GM23248 (cell line): ENCODE results near the gene ZNF691. TPM values are rescaled to one million over a fixed set of nuclear protein-coding genes. Genes with fewer than 3 reads are reported as not detected.
"Not testable (repeated sequence)": the region's sequence is repeated elsewhere in the genome, so short reads cannot be mapped to it uniquely, and the experiment has no call there.

Source experiments
- DNase-seq: peaks from one replicate; pipeline ENCODE4 v3.0.0-alpha.2; 2015
- H2AFZ ChIP-seq: fragments of 200-600 bp; sonication (generic); 2 replicates; pipeline ENCODE4 v1.6.1; 2016; ENCODE audit warnings: antibody characterized with exemption
- H3F3A ChIP-seq: fragments of 200-600 bp; sonication (generic); 2 replicates; pipeline ENCODE4 v1.6.1; 2016; ENCODE audit warnings: mild to moderate bottlenecking, antibody characterized with exemption, mixed run types; ENCODE audit not compliant: insufficient read depth
- H3K27ac ChIP-seq: fragments of 200-600 bp; sonication (generic); 2 replicates; pipeline ENCODE4 v1.5.1; 2016; ENCODE audit warnings: mild to moderate bottlenecking
- H3K27me3 ChIP-seq: fragments of 200-600 bp; sonication (generic); replicated peaks from 2 replicates; pipeline ENCODE4 v1.6.1; 2016; ENCODE audit warnings: mild to moderate bottlenecking; ENCODE audit not compliant: insufficient read depth
- H3K36me3 ChIP-seq: fragments of 200-600 bp; sonication (generic); 2 replicates; pipeline ENCODE4 v1.6.1; 2016; ENCODE audit warnings: low read depth, mild to moderate bottlenecking
- H3K4me1 ChIP-seq: fragments of 200-600 bp; sonication (generic); 2 replicates; pipeline ENCODE4 v1.6.1; 2016; ENCODE audit warnings: mild to moderate bottlenecking; ENCODE audit not compliant: insufficient read depth
- H3K4me2 ChIP-seq: fragments of 200-600 bp; sonication (generic); one replicate; pipeline ENCODE4 v1.6.1; 2016; ENCODE audit warnings: mild to moderate bottlenecking; ENCODE audit not compliant: unreplicated experiment
- H3K4me3 ChIP-seq: fragments of 200-600 bp; sonication (generic); 2 replicates; pipeline ENCODE4 v1.5.1; 2016; ENCODE audit warnings: mild to moderate bottlenecking
- H3K79me2 ChIP-seq: fragments of 200-600 bp; sonication (generic); 2 replicates; pipeline ENCODE4 v1.6.1; 2016; ENCODE audit warnings: mild to moderate bottlenecking; ENCODE audit not compliant: insufficient read depth
- H3K9ac ChIP-seq: fragments of 200-600 bp; sonication (generic); 2 replicates; pipeline ENCODE4 v1.6.1; 2016; ENCODE audit warnings: mild to moderate bottlenecking
- H3K9me2 ChIP-seq: fragments of 200-600 bp; sonication (generic); 2 replicates; pipeline ENCODE4 v1.6.1; 2016; ENCODE audit warnings: mixed run types, mild to moderate bottlenecking, moderate library complexity; ENCODE audit not compliant: insufficient read depth
- H3K9me3 ChIP-seq: fragments of 200-600 bp; sonication (generic); one replicate; pipeline ENCODE4 v1.6.1; 2017; ENCODE audit warnings: low read depth
- H4K20me1 ChIP-seq: fragments of 200-600 bp; sonication (generic); 2 replicates; pipeline ENCODE4 v1.6.0; 2016; ENCODE audit not compliant: insufficient read depth
- EZH2 ChIP-seq: fragments of 200-600 bp; sonication (generic); IDR thresholded peaks from 2 replicates; pipeline ENCODE4 v1.6.1; 2018; ENCODE audit warnings: antibody characterized with exemption, mild to moderate bottlenecking; ENCODE audit not compliant: insufficient read depth, poor library complexity, severe bottlenecking
- EZH2phosphoT487 ChIP-seq: fragments of 200-600 bp; sonication (generic); IDR thresholded peaks from 2 replicates; pipeline ENCODE4 v1.6.1; 2018; ENCODE audit warnings: antibody characterized with exemption, moderate library complexity, mild to moderate bottlenecking, low read depth; ENCODE audit not compliant: insufficient read depth
- WGBS, 2 experiments: methylation state at CpG; one replicate each; pipeline ENCODE4 v1.1.6; 2015 to 2017; ENCODE audit warnings: low lambda C conversion rate in 2 of 2, low coverage in 1 of 2; ENCODE audit errors: missing lambda C conversion rate in 2 of 2; 5-methylcytosine and 5-hydroxymethylcytosine counted together
- in situ Hi-C: fragments of 300-500 bp; cut with MboI; formaldehyde crosslinking; loops from 2 replicates; pipeline ENCODE4 v1.15.0; 2020
- polyA plus RNA-seq: library from polyadenylated mRNA; unstranded; fragments of >200 nt; fragmentation: Nextera tagmentation; extraction: Ambion mirVana; gene quantifications from 2 replicates; pipeline ENCODE4 v1.2.1, GENCODE V29; 2016
- total RNA-seq: library from RNA; depleted of rRNA; stranded (reverse); fragments of >200 nt; shearing (Covaris generic); gene quantifications from 2 replicates; pipeline ENCODE4 v1.2.3, GENCODE V29; 2014

Gene ZNF691
- total and polyA plus RNA-seq, 2 experiments from 2014 or later = 4.4 to 6.9 TPM

DNA sequence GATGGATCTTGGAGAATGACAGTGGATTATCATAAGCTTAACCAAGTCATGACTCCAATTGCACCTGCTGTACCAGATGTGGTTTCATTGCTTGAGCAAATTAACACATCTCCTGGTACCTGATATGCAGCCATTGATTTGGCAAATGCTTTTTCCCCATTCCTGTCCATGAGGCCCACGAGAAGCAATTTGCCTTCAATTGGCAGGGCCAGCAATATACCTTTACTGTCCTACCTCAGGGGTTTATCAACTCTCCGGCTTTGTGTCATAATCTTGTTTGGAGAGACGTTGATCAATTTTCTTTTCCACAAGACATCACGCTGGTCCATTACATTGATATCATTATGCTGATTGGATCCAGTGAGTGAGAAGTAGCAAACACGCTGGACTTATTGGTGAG is 20.1 kb downstream of the ZNF691 start:
- no peaks in the 10 kb centered on the region for H3F3A ChIP-seq
- DNase-seq = no peak
- TF ChIP-seq EZH2phosphoT487 (no peak), EZH2 (no peak)
- no peaks in the 10 kb centered on the region for H3K4me1 ChIP-seq
- H3K9me2 ChIP-seq = no peaks in the 10 kb centered on the region
- in situ Hi-C loops = no loop called here
- no peak overlapping the region for H3K4me3 ChIP-seq
- H3K27me3 ChIP-seq = peaks cover 15% of the 10 kb centered on the region
- no peak overlapping the region for H3K9ac ChIP-seq
- H3K27ac ChIP-seq = no peak overlapping the region
- H3K79me2 ChIP-seq = no peaks in the 10 kb centered on the region
- 35 to 42% methylated on average over 5 of the region's 5 CpGs for WGBS, 2 experiments
- H3K4me2 ChIP-seq = no peak overlapping the region
- H4K20me1 ChIP-seq = no peaks in the 10 kb centered on the region
- H3K9me3 ChIP-seq = no peaks in the 10 kb centered on the region
- H3K36me3 ChIP-seq = no peaks in the 10 kb centered on the region
- no peak overlapping the region for H2AFZ ChIP-seq

DNA sequence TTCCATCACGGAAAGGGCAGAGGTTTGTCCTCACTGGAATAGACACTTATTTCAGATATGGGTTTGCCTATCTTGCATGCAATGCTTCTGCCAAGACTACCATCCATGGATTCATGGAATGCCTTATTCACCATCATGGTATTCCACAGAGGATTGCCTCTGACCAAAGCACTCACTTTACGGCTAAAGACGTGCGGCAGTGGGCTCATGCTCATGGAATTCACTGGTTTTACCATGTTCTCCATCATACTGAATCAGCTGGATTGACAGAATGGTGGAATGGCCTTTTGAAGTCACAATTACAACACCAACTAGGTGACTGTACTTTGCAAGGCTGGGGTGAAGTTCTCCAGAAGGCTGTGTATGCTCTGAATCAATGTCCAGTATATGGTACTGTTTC is 22.1 kb downstream of the ZNF691 start:
- H3K4me2 ChIP-seq = not testable (repeated sequence)
- peak; percentile 40 for DNase-seq

DNA sequence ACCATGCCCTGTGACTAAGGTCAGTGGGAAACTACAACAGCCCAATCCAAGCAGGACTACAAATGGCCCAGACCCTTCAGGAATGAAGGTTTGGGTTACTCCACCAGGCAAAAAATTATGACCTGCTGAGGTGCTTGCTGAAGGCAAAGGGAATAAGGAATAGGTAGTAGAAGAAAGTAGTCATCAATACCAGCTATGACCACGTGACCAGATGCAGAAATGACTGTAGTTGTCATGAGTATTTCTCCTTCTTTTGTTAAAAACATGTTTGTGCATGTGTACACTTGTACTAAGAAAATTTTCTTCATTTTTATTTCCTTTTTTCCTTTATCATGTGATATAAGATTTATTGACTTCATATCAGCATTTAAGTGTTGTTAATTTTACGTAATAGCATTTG is 22.8 kb downstream of the ZNF691 start:
- H4K20me1 ChIP-seq, H3K27ac ChIP-seq, H3K4me1 ChIP-seq, H3K9ac ChIP-seq, H3K9me2 ChIP-seq, H3K9me3 ChIP-seq, H3K79me2 ChIP-seq, H2AFZ ChIP-seq, H3F3A ChIP-seq, in situ Hi-C loops, H3K4me2 ChIP-seq, H3K4me3 ChIP-seq, H3K36me3 ChIP-seq, DNase-seq: not testable (repeated sequence)
- peaks cover 15% of the 10 kb centered on the region for H3K27me3 ChIP-seq
- WGBS, 2 experiments = 20 to 33% methylated on average over 2 of the region's 2 CpGs

More for the DNA sequence above, 22.1 kb downstream of the ZNF691 start:
- H3K79me2 ChIP-seq, H3K4me3 ChIP-seq, H3K4me1 ChIP-seq, H2AFZ ChIP-seq, H3K27ac ChIP-seq, H3K9me2 ChIP-seq, H4K20me1 ChIP-seq, H3K36me3 ChIP-seq, H3F3A ChIP-seq, H3K9me3 ChIP-seq, H3K9ac ChIP-seq, in situ Hi-C loops: not testable (repeated sequence)
- peaks cover 15% of the 10 kb centered on the region for H3K27me3 ChIP-seq
- 37 to 42% methylated on average over 4 of the region's 4 CpGs for WGBS, 2 experiments

DNA sequence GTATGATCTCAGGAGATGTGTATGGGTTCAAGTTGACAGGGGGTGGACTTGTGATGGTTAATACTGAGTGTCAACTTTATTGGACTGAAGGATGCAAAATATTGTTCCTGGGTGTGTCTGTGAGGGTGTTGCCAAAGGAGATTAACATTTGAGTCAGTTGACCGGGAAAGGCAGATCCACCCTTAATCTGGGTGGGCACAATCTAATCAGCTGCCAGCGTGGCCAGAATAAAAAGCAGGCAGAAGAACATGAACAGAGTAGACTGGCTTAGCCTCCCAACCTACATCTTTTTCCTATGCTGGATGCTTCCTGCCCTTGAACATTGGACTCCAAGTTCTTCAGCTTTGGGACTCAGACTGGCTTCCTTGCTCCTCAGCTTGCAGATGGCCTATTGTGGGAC is 23.3 kb downstream of the ZNF691 start:
- H3K9ac ChIP-seq, H2AFZ ChIP-seq, H3K4me2 ChIP-seq, H3K27ac ChIP-seq, in situ Hi-C loops, H3K9me2 ChIP-seq, H3K79me2 ChIP-seq, DNase-seq, H3K4me1 ChIP-seq, H3K9me3 ChIP-seq, H4K20me1 ChIP-seq, H3K4me3 ChIP-seq, H3K36me3 ChIP-seq, H3F3A ChIP-seq: not testable (repeated sequence)
- peaks cover 12% of the 10 kb centered on the region for H3K27me3 ChIP-seq
- 4 to 5% methylated on average over 2 of the region's 2 CpGs for WGBS, 2 experiments

DNA sequence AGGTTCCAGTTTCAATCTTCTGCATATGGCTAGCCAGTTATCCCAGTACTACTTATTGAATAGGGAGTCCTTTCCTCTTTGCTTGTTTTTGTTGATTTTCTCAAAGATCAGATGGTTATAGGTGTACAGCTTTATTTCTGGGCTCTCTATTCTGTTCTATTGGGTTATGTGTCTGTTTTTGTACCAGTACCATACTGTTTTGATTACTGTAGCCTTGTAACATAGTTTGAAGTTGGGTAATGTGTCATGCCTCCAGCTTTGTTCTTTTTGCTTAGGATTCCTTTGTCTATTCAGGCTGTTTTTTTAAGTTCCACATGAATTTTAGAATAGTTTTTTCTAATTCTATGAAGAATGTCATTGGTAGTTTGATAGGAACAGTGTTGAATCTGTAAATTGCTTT is 26.7 kb downstream of the ZNF691 start:
- H3K27ac ChIP-seq, H3K4me2 ChIP-seq, DNase-seq, H2AFZ ChIP-seq, in situ Hi-C loops, H3K4me1 ChIP-seq, H3K36me3 ChIP-seq, H3K79me2 ChIP-seq, H3K9me2 ChIP-seq, H3K9ac ChIP-seq, H4K20me1 ChIP-seq, H3F3A ChIP-seq, H3K4me3 ChIP-seq, H3K9me3 ChIP-seq: not testable (repeated sequence)
- peaks cover 26% of the 10 kb centered on the region for H3K27me3 ChIP-seq
